ENCODE data around the gene CMPK1.

CMPK1 gene

DNA sequence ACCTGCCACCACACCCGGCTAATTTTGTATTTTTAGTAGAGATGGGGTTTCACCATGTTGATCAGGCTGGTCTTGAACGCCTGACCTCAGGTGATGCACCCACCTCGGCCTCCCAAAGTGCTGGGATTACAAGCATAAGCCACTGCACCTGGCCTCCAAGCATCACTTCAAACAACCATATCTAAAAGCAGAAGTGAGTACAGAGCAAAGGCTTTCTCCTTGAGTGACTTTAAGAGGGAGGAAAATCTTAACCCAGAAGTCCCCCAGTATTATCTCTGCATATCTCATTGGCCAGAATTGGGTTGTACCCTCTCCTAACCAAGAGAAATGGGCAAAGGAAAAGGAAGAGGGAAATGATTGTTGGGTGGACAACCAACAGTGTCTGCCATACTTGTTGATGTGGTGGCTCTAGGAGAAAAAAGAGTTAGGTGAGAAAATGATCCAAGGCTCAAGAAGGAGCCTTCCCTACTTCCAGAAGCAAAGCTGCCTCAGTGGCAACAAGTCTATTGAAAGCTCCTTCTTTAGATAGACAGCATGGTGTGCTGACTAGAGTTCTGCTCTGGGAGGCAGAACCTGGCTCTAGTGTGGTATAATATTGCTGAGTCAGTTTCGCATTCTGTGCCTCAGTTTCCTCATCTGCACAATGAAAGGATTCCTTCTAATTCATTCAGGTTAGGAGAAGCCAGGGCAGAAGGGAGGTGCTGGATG lies 65.7 kb downstream of the CMPK1 start:
- H3K9me3 ChIP-seq (ENCODE audit: severe bottlenecking): no peaks in the 10 kb centered on the region
- H3K36me3 ChIP-seq (ENCODE audit: low read depth): no peaks in the 10 kb centered on the region
- no peaks in the 10 kb centered on the region for H3K27me3 ChIP-seq (ENCODE audit: insufficient read depth, poor library complexity, severe bottlenecking)
- H3K4me3 ChIP-seq (ENCODE audit: severe bottlenecking): no peak overlapping the region
- no peaks in the 10 kb centered on the region for H3K4me1 ChIP-seq (ENCODE audit: insufficient read depth, poor library complexity, severe bottlenecking)
- no peak for ATAC-seq (ENCODE audit: low read depth)
- no peak for DNase-seq (ENCODE audit: low spot score)
- H3K27ac ChIP-seq (ENCODE audit: poor library complexity, severe bottlenecking): no peak overlapping the region
- TF ChIP-seq, protein P1, sequence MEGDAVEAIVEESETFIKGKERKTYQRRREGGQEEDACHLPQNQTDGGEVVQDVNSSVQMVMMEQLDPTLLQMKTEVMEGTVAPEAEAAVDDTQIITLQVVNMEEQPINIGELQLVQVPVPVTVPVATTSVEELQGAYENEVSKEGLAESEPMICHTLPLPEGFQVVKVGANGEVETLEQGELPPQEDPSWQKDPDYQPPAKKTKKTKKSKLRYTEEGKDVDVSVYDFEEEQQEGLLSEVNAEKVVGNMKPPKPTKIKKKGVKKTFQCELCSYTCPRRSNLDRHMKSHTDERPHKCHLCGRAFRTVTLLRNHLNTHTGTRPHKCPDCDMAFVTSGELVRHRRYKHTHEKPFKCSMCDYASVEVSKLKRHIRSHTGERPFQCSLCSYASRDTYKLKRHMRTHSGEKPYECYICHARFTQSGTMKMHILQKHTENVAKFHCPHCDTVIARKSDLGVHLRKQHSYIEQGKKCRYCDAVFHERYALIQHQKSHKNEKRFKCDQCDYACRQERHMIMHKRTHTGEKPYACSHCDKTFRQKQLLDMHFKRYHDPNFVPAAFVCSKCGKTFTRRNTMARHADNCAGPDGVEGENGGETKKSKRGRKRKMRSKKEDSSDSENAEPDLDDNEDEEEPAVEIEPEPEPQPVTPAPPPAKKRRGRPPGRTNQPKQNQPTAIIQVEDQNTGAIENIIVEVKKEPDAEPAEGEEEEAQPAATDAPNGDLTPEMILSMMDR (IDR thresholded peaks at IDR 0.05; ENCODE audit: poor library complexity, severe bottlenecking): no peak

DNA sequence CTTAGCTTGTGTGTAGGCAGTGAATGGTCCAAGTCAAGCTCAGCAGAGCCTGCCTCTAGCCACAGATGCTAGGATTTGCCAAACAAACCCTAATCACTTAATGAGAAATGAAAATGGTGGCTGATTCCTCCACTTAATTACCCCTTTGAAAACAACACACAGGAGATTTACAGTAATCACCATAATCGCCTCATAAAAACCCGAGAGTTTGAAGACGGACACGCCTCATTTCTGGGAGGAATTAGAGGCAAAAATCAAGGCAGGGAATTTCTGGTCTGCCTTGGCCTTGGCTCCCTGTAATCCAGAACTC lies 66.2 kb downstream of the CMPK1 start:
- TF ChIP-seq, protein P1 (IDR thresholded peaks at IDR 0.05; ENCODE audit: poor library complexity, severe bottlenecking): no peak

DNA sequence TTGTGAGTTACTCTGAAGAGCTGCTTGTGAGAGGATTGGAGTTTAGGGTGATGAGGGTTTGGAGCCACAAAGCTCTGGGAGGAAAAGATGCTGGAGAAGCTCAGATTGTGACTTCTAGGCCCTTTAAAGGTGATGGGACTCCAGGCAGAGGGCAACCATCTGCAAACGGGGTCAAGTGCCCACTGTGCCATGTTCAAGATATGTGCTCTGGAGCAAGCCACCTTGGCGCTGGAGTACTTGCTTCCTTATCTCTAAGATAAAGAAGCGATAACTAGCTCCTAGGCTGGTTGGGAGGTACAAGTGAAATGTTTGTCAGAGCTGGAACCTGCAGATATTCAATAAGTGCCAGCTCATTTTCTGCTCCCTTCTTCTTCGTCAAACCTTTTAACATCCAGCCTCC lies 68.2 kb downstream of the CMPK1 start:
- no peaks in the 10 kb centered on the region for H3K36me3 ChIP-seq (ENCODE audit: low read depth)
- H3K9me3 ChIP-seq (ENCODE audit: severe bottlenecking): no peaks in the 10 kb centered on the region
- no peak for DNase-seq (ENCODE audit: low spot score)
- H3K4me1 ChIP-seq (ENCODE audit: insufficient read depth, poor library complexity, severe bottlenecking): no peaks in the 10 kb centered on the region
- TF ChIP-seq, protein P1 (IDR thresholded peaks at IDR 0.05; ENCODE audit: poor library complexity, severe bottlenecking): no peak
- no peak overlapping the region for H3K27ac ChIP-seq (ENCODE audit: poor library complexity, severe bottlenecking)
- no peak for ATAC-seq (ENCODE audit: low read depth)
- H3K4me3 ChIP-seq (ENCODE audit: severe bottlenecking): no peak overlapping the region
- no peaks in the 10 kb centered on the region for H3K27me3 ChIP-seq (ENCODE audit: insufficient read depth, poor library complexity, severe bottlenecking)

More for the DNA sequence above, 66.2 kb downstream of the CMPK1 start:
- ATAC-seq (ENCODE audit: low read depth) (no peak), DNase-seq (ENCODE audit: low spot score) (no peak)
- Histone ChIP-seq H3K4me1 (ENCODE audit: insufficient read depth, poor library complexity, severe bottlenecking) (no peaks in the 10 kb centered on the region), H3K4me3 (ENCODE audit: severe bottlenecking) (no peak overlapping the region), H3K9me3 (ENCODE audit: severe bottlenecking) (no peaks in the 10 kb centered on the region), H3K27ac (ENCODE audit: poor library complexity, severe bottlenecking) (no peak overlapping the region), H3K27me3 (ENCODE audit: insufficient read depth, poor library complexity, severe bottlenecking) (no peaks in the 10 kb centered on the region), H3K36me3 (ENCODE audit: low read depth) (no peaks in the 10 kb centered on the region)

DNA sequence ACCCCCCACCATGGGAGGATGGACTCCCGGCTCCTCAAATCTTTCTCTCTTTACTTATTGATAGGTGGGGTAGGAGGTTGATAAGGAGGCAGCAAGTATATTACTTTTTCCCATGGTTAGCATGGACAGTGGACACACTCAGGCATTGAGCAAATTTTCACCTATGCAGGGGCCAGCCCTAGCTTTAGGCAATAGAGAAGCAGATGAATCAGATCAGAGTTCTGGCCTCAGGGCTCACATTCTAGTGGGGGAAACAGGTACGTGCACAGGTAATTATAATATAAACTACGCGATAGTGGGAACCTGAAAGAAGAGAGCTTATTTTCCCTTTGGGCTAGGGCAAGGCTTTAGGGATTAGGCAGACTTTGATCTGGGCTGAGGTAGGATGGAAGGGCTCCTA lies 69.0 kb downstream of the CMPK1 start:
- H3K4me1 ChIP-seq (ENCODE audit: insufficient read depth, poor library complexity, severe bottlenecking): no peaks in the 10 kb centered on the region
- H3K27ac ChIP-seq (ENCODE audit: poor library complexity, severe bottlenecking): no peak overlapping the region
- H3K27me3 ChIP-seq (ENCODE audit: insufficient read depth, poor library complexity, severe bottlenecking): no peaks in the 10 kb centered on the region
- H3K36me3 ChIP-seq (ENCODE audit: low read depth): no peaks in the 10 kb centered on the region
- no peaks in the 10 kb centered on the region for H3K9me3 ChIP-seq (ENCODE audit: severe bottlenecking)
- DNase-seq (ENCODE audit: low spot score) (no peak), ATAC-seq (ENCODE audit: low read depth) (peak; percentile 38; the same call in 2 of the 3 replicates)
- TF ChIP-seq, protein P1 (IDR thresholded peaks at IDR 0.05; ENCODE audit: poor library complexity, severe bottlenecking): no peak
- no peak overlapping the region for H3K4me3 ChIP-seq (ENCODE audit: severe bottlenecking)

DNA sequence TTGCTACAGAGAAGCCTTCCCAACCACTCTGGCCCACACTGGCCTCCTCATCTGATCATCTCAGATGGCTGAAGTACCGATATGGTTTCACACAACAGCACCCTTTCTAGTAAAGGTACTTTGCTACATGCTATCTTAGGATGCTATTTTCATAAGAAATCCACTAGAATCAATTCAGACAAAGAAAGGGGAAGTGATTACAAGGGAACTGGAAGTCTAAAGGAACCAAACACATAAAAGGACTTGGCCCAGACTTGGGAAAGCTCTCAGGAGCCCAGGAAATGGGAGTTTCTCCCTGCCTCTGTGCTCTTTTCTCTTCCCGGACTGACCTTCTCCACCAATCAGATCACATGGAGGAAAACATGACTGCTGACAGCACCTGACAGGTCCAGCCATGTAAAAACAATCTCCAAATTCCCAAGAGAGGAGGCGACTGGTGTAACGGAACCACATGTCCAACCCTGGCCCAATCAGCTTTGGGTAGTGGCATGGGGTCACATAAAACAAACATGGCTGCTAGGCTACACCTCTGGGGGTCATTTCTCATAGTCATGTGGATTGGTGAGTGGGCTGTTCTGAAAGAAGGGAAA lies 69.8 kb downstream of the CMPK1 start:
- ATAC-seq (ENCODE audit: low read depth) (no peak), DNase-seq (ENCODE audit: low spot score) (no peak)
- Histone ChIP-seq H3K9me3 (ENCODE audit: severe bottlenecking) (no peaks in the 10 kb centered on the region), H3K36me3 (ENCODE audit: low read depth) (no peaks in the 10 kb centered on the region), H3K27me3 (ENCODE audit: insufficient read depth, poor library complexity, severe bottlenecking) (no peaks in the 10 kb centered on the region), H3K27ac (ENCODE audit: poor library complexity, severe bottlenecking) (no peak overlapping the region), H3K4me3 (ENCODE audit: severe bottlenecking) (no peak overlapping the region), H3K4me1 (ENCODE audit: insufficient read depth, poor library complexity, severe bottlenecking) (peaks cover 4% of the 10 kb centered on the region)
- TF ChIP-seq, protein P1 (IDR thresholded peaks at IDR 0.05; ENCODE audit: poor library complexity, severe bottlenecking): no peak

All from RWPE2 (cell line).